Neural cell (in vitro differentiated cells): ENCODE data around the gene IL31. TPM values are rescaled to one million over a fixed set of nuclear protein-coding genes. Genes with fewer than 3 reads are reported as not detected.

Source experiments
- H2AFZ ChIP-seq: fragments of 200-600, 300-800 bp; sonication (generic), shearing (Covaris generic); 2 replicates; pipeline ENCODE4 v1.6.0; 2014; ENCODE audit warnings: low read depth, mild to moderate bottlenecking, antibody characterized with exemption, low read length, moderate library complexity
- H3F3A ChIP-seq: fragments of 200-600 bp; shearing (Covaris generic); 2 replicates; pipeline ENCODE4 v1.6.1; 2016; ENCODE audit warnings: mild to moderate bottlenecking, moderate library complexity, mixed read lengths, antibody characterized with exemption, low read length; ENCODE audit not compliant: insufficient read depth, poor library complexity, severe bottlenecking
- H3K27ac ChIP-seq: fragments of 200-600, 300-800 bp; sonication (generic), shearing (Covaris generic); 2 replicates; pipeline ENCODE4 v1.5.1; 2014; ENCODE audit warnings: mild to moderate bottlenecking, low read length, moderate library complexity
- H3K27me3 ChIP-seq: fragments of 300-800, 200-600 bp; sonication (generic), shearing (Covaris generic); 2 replicates; pipeline ENCODE4 v1.6.0; 2014; ENCODE audit warnings: mild to moderate bottlenecking, low read depth, low read length, moderate library complexity; ENCODE audit not compliant: insufficient read depth
- H3K36me3 ChIP-seq: fragments of 300-800, 200-600 bp; sonication (generic), shearing (Covaris generic); 2 replicates; pipeline ENCODE4 v1.5.1; 2014; ENCODE audit warnings: mild to moderate bottlenecking, antibody characterized with exemption, low read length, moderate library complexity; ENCODE audit not compliant: insufficient read depth
- H3K4me2 ChIP-seq: fragments of 300-800, 200-600 bp; sonication (generic), shearing (Covaris generic); 2 replicates; pipeline ENCODE4 v1.6.0; 2014; ENCODE audit warnings: mild to moderate bottlenecking, low read length
- H3K4me3 ChIP-seq: fragments of 300-800, 200-600 bp; sonication (generic), shearing (Covaris generic); 2 replicates; pipeline ENCODE4 v1.5.1; 2014; ENCODE audit warnings: mild to moderate bottlenecking, low read length, moderate library complexity
- H3K79me2 ChIP-seq: fragments of 200-600 bp; shearing (Covaris generic); replicated peaks from 2 replicates; pipeline ENCODE4 v1.6.0; 2014; ENCODE audit warnings: mild to moderate bottlenecking, low read length, moderate library complexity; ENCODE audit not compliant: insufficient read depth
- H3K9ac ChIP-seq: fragments of 300-800, 200-600 bp; sonication (generic), shearing (Covaris generic); 2 replicates; pipeline ENCODE4 v1.6.1; 2016; ENCODE audit warnings: mild to moderate bottlenecking, low read length, mixed read lengths
- H3K9me2 ChIP-seq: fragments of 200-600 bp; shearing (Covaris generic); 2 replicates; pipeline ENCODE4 v1.6.1; 2016; ENCODE audit warnings: mild to moderate bottlenecking, low read length, mixed read lengths; ENCODE audit not compliant: insufficient read depth
- H3K9me3 ChIP-seq: fragments of 200-600, 300-800 bp; sonication (generic), shearing (Covaris generic); 2 replicates; pipeline ENCODE4 v1.6.1; 2016; ENCODE audit warnings: mild to moderate bottlenecking, mixed run types, low read length, moderate library complexity, mixed read lengths
- H4K20me1 ChIP-seq: fragments of 200-600 bp; shearing (Covaris generic); 2 replicates; pipeline ENCODE4 v1.6.1; 2016; ENCODE audit warnings: mild to moderate bottlenecking, mixed run types; ENCODE audit not compliant: insufficient read depth
- CTCF ChIP-seq: fragments of 450-650 bp; IDR thresholded peaks from 2 replicates; pipeline ENCODE4 v1.5.1; 2014; ENCODE audit warnings: antibody characterized with exemption, mild to moderate bottlenecking, moderate library complexity; ENCODE audit not compliant: poor library complexity, severe bottlenecking
- EP300 ChIP-seq: fragments of 450-650 bp; conservative IDR thresholded peaks from 2 replicates; pipeline ENCODE4 v1.6.1; 2014; ENCODE audit warnings: antibody characterized with exemption, mild to moderate bottlenecking, moderate library complexity; ENCODE audit not compliant: poor library complexity, severe bottlenecking
- EZH2 ChIP-seq: fragments of 200-600, 300-800 bp; shearing (Covaris generic), sonication (generic); IDR thresholded peaks from 2 replicates; pipeline ENCODE4 v1.6.1; 2014; ENCODE audit warnings: antibody characterized with exemption, low read length, borderline replicate concordance, mild to moderate bottlenecking; ENCODE audit not compliant: insufficient read depth, poor library complexity, severe bottlenecking
- MXI1 ChIP-seq: fragments of 450-650 bp; conservative IDR thresholded peaks from 2 replicates; pipeline ENCODE4 v1.6.1; 2014; ENCODE audit warnings: antibody characterized with exemption, mild to moderate bottlenecking; ENCODE audit not compliant: poor library complexity, severe bottlenecking
- POLR2AphosphoS5 ChIP-seq: IDR thresholded peaks from 2 replicates; pipeline ENCODE4 v1.6.1; 2012
- RAD21 ChIP-seq: fragments of 450-650 bp; conservative IDR thresholded peaks from 2 replicates; pipeline ENCODE4 v1.6.1; 2014; ENCODE audit warnings: antibody characterized with exemption, mild to moderate bottlenecking, moderate library complexity
- REST ChIP-seq: IDR thresholded peaks from 2 replicates; pipeline ENCODE4 v1.6.1; 2012; ENCODE audit warnings: borderline replicate concordance
- SMC3 ChIP-seq: fragments of 450-650 bp; conservative IDR thresholded peaks from 2 replicates; pipeline ENCODE4 v1.6.1; 2014; ENCODE audit warnings: antibody characterized with exemption, mild to moderate bottlenecking, moderate library complexity; ENCODE audit not compliant: poor library complexity
- TAF1 ChIP-seq: IDR thresholded peaks from 2 replicates; pipeline ENCODE4 v1.6.1; 2012; ENCODE audit warnings: low read depth
- polyA plus RNA-seq: library from polyadenylated mRNA; depleted of rRNA; stranded (reverse); fragments of >200 nt; gene quantifications from 2 replicates; pipeline ENCODE4 v1.2.3, GENCODE V29; 2014

The IL31 gene
- polyA plus RNA-seq, 1 donor from 2014 or later: not detected

- H3K4me3 ChIP-seq: no peak overlapping the region
- no peaks in the 10 kb centered on the region for H3K79me2 ChIP-seq
- H3F3A ChIP-seq: no peaks in the 10 kb centered on the region
- no peak for TF ChIP-seq SMC3
- TF ChIP-seq EP300: no peak
- TF ChIP-seq TAF1: no peak
- TF ChIP-seq RAD21: no peak
- no peak for TF ChIP-seq EZH2
- TF ChIP-seq CTCF: no peak
- no peak for TF ChIP-seq MXI1
- no peak for TF ChIP-seq POLR2AphosphoS5
- TF ChIP-seq REST: no peak
- H3K27ac ChIP-seq: no peak overlapping the region
- H3K27me3 ChIP-seq: no peaks in the 10 kb centered on the region
- H3K9me2 ChIP-seq: no peaks in the 10 kb centered on the region
- no peak overlapping the region for H2AFZ ChIP-seq
- no peak overlapping the region for H3K9ac ChIP-seq
- no peaks in the 10 kb centered on the region for H3K9me3 ChIP-seq
- H4K20me1 ChIP-seq: no peaks in the 10 kb centered on the region
- H3K4me2 ChIP-seq: no peak overlapping the region
- H3K36me3 ChIP-seq: no peaks in the 10 kb centered on the region
Measured at GRCh38 chr12:122159882-122160281, 14.1 kb downstream of the IL31 start.

GRCh38 chr12:122158700-122159285 lies 15.2 kb downstream of the IL31 start:
- H3K79me2 ChIP-seq: no peaks in the 10 kb centered on the region
- no peaks in the 10 kb centered on the region for H3K9me3 ChIP-seq
- no peaks in the 10 kb centered on the region for H3K9me2 ChIP-seq
- no peak overlapping the region for H3K9ac ChIP-seq
- no peak overlapping the region for H3K4me3 ChIP-seq
- no peaks in the 10 kb centered on the region for H3F3A ChIP-seq
- H3K36me3 ChIP-seq: no peaks in the 10 kb centered on the region
- H2AFZ ChIP-seq: no peak overlapping the region
- no peak overlapping the region for H3K4me2 ChIP-seq
- H3K27ac ChIP-seq: no peak overlapping the region
- no peaks in the 10 kb centered on the region for H4K20me1 ChIP-seq
- TF ChIP-seq SMC3 (no peak), EZH2 (no peak), TAF1 (no peak), MXI1 (no peak), POLR2AphosphoS5 (no peak), CTCF (no peak), REST (no peak)
- H3K27me3 ChIP-seq: no peaks in the 10 kb centered on the region
